Ovary (tissue), 1 donor: Measurements from ENCODE around the gene NFATC2IP.

Experiments used
- EP300 ChIP-seq: sonication (generic); formaldehyde crosslinking; IDR thresholded peaks from one replicate; pipeline ENCODE4 v1.6.1; 2017; ENCODE audit warnings: antibody characterized with exemption
- POLR2A ChIP-seq: fragments of 450-650 bp; IDR thresholded peaks from one replicate; pipeline ENCODE4 v1.6.1; 2017; ENCODE audit warnings: antibody characterized with exemption, mild to moderate bottlenecking, moderate library complexity

- TF ChIP-seq EP300 (no peak), POLR2A (no peak)
Observed at GRCh38 chr16:28903344-28904042, 47.2 kb upstream of the NFATC2IP start.
